Activated CD8-positive, alpha-beta memory T cell treated with anti-CD3 and anti-CD28 coated beads for 36 hours (primary cell): ENCODE results near the gene LRRC3C. TPM values are rescaled to one million over a fixed set of nuclear protein-coding genes. Genes with fewer than 3 reads are reported as not detected.

Source experiments
- CTCF ChIA-PET: fragments of 350-600 bp; sonication (Branson Sonifier 250); formaldehyde crosslinking; loops from one replicate; lab custom pipeline; 2021; ENCODE audit warnings: antibody characterized with exemption; lab: Charles Lee
- POLR2A ChIA-PET: fragments of 350-600 bp; sonication (Branson Sonifier 250); formaldehyde crosslinking; loops from one replicate; lab custom pipeline; 2021; ENCODE audit warnings: antibody characterized with exemption; lab: Charles Lee
- total RNA-seq, 2 experiments: library from RNA; stranded (reverse); gene quantifications; one replicate each; pipeline ENCODE4 v1.2.3, GENCODE V29; 2021

Gene LRRC3C
- total RNA-seq, 2 experiments from 2014 or later, result not detected

GRCh38 chr17:39962642-39963220 lies 35.2 kb downstream of the LRRC3C start, which contains the start of gene GSDMA:
TSS of gene GSDMA (plus strand) at chr17:39963004. CDS start at chr17:39965688, 2,684 bp downstream.
- ChIA-PET CTCF (interaction anchor here (0.7 to 1.0 kb wide), 2 partner anchors 123 to 224 kb away, joined by 3 to 5 read pairs; no protein-coding TSS in a partner anchor), POLR2A (no interaction called here)

- CTCF ChIA-PET, result interaction anchor here (1.2 to 1.6 kb wide), 2 partner anchors 16 to 30 kb away, joined by 3 to 5 read pairs; no protein-coding TSS in a partner anchor
- POLR2A ChIA-PET, result no interaction called here
These were observed 36.3 kb downstream of the LRRC3C start for GRCh38 chr17:39963829-39964228.

GRCh38 chr17:39965017-39965699 lies 37.6 kb downstream of the LRRC3C start:
- CTCF ChIA-PET, result interaction anchor here (0.7 to 1.6 kb wide), 2 partner anchors 15 to 865 kb away, joined by 3 to 5 read pairs; no protein-coding TSS in a partner anchor
- POLR2A ChIA-PET, result no interaction called here

GRCh38 chr17:39966771-39967170 lies 39.2 kb downstream of the LRRC3C start:
- ChIA-PET CTCF (no interaction called here), POLR2A (no interaction called here)

GRCh38 chr17:39968761-39969160 lies 41.2 kb downstream of the LRRC3C start:
- ChIA-PET POLR2A (no interaction called here), CTCF (interaction anchor here (0.5 to 1.3 kb wide), 2 partner anchors 9 to 85 kb away, joined by 3 to 6 read pairs; no protein-coding TSS in a partner anchor)

- CTCF ChIA-PET, result interaction anchor here (1.3 kb wide), 1 partner anchor 10 kb away, joined by 6 read pairs; no protein-coding TSS in a partner anchor
- POLR2A ChIA-PET, result interaction anchor here (0.6 kb wide), 1 partner anchor 44 kb away, joined by 5 read pairs; no protein-coding TSS in a partner anchor
These were observed 41.8 kb downstream of the LRRC3C start for GRCh38 chr17:39969375-39969774.

GRCh38 chr17:39970157-39970692 lies 42.7 kb downstream of the LRRC3C start:
- ChIA-PET CTCF (interaction anchor here (1.0 kb wide), 1 partner anchor 10 kb away, joined by 3 read pairs; the partner anchor contains the start of gene PSMD3), POLR2A (no interaction called here)

- POLR2A ChIA-PET, result no interaction called here
- CTCF ChIA-PET, result interaction anchor here (1.0 kb wide), 1 partner anchor 10 kb away, joined by 3 read pairs; the partner anchor contains the start of gene PSMD3
These were observed 43.6 kb downstream of the LRRC3C start for GRCh38 chr17:39971076-39971603.

- POLR2A ChIA-PET, result no interaction called here
- CTCF ChIA-PET, result interaction anchor here (1.1 kb wide), 1 partner anchor 8 kb away, joined by 3 read pairs; the partner anchor contains the start of gene PSMD3
These were observed 44.7 kb downstream of the LRRC3C start for GRCh38 chr17:39972271-39972670.

GRCh38 chr17:39973496-39973895 lies 46.0 kb downstream of the LRRC3C start:
- CTCF ChIA-PET, result no interaction called here
- POLR2A ChIA-PET, result interaction anchor here (0.6 to 0.7 kb wide), 3 partner anchors 15 to 638 kb away, joined by 3 to 5 read pairs (median 3); no protein-coding TSS in a partner anchor

- CTCF ChIA-PET, result interaction anchor here (1.8 kb wide), 1 partner anchor 52 kb away, joined by 4 read pairs; no protein-coding TSS in a partner anchor
- POLR2A ChIA-PET, result no interaction called here
These were observed 46.9 kb downstream of the LRRC3C start for GRCh38 chr17:39974433-39974832.

GRCh38 chr17:39975801-39976200 lies 48.3 kb downstream of the LRRC3C start:
- ChIA-PET CTCF (interaction anchor here (0.8 kb wide), 1 partner anchor 354 kb away, joined by 3 read pairs; no protein-coding TSS in a partner anchor), POLR2A (no interaction called here)

GRCh38 chr17:39979016-39979670 lies 51.6 kb downstream of the LRRC3C start:
- POLR2A ChIA-PET, result interaction anchor here (1.6 kb wide), 1 partner anchor 25 kb away, joined by 8 read pairs; no protein-coding TSS in a partner anchor

GRCh38 chr17:39979893-39980350 lies 52.4 kb downstream of the LRRC3C start:
- ChIA-PET POLR2A (interaction anchor here (0.6 to 1.6 kb wide), 7 partner anchors 22 to 250 kb away, joined by 3 to 8 read pairs (median 5); partner anchors contain the start of gene MED24), CTCF (interaction anchor here (0.7 to 2.6 kb wide), 20 partner anchors 8 to 358 kb away, joined by 3 to 28 read pairs (median 4); partner anchors contain the start of gene NR1D1)

More at GRCh38 chr17:39979016-39979670, 51.6 kb downstream of the LRRC3C start:
- CTCF ChIA-PET, result interaction anchor here (0.7 to 2.6 kb wide), 12 partner anchors 15 to 432 kb away, joined by 3 to 28 read pairs (median 6); partner anchors contain the start of gene NR1D1

- CTCF ChIA-PET, result interaction anchor here (0.7 to 2.6 kb wide), 22 partner anchors 8 to 359 kb away, joined by 3 to 28 read pairs (median 4); no protein-coding TSS in a partner anchor
- POLR2A ChIA-PET, result interaction anchor here (0.6 to 1.6 kb wide), 9 partner anchors 23 to 353 kb away, joined by 3 to 8 read pairs (median 4); partner anchors contain the start of gene MED24
These were observed 53.0 kb downstream of the LRRC3C start, which contains the start of gene PSMD3 for GRCh38 chr17:39980351-39981206. TSS of gene PSMD3 (plus strand) at chr17:39980807. CDS start at chr17:39980971, 164 bp downstream.

GRCh38 chr17:39981207-39981741 lies 53.7 kb downstream of the LRRC3C start:
- CTCF ChIA-PET, result interaction anchor here (0.7 to 2.6 kb wide), 19 partner anchors 11 to 359 kb away, joined by 3 to 28 read pairs (median 4); no protein-coding TSS in a partner anchor
- POLR2A ChIA-PET, result interaction anchor here (0.7 to 1.1 kb wide), 4 partner anchors 25 to 353 kb away, joined by 3 to 6 read pairs (median 4); no protein-coding TSS in a partner anchor
